Keratinocyte (primary cell): ENCODE measurements around the gene DOK4. TPM values are rescaled to one million over a fixed set of nuclear protein-coding genes. Genes with fewer than 3 reads are reported as not detected.

Experiments
- DNase-seq: peaks from one replicate; pipeline ENCODE4 v3.0.0-alpha.2; 2011; ENCODE audit warnings: low read depth, missing footprints, low spot score
- FAIRE-seq: peaks from 2 replicates; lab custom pipeline; 2011; peaks lifted over from hg19 to GRCh38; lab: Jason Lieb, UNC
- H2AFZ ChIP-seq: 2 replicates; pipeline ENCODE4 v1.6.0; 2012; ENCODE audit warnings: low read length, control low read depth, inconsistent platforms; ENCODE audit not compliant: control insufficient read depth
- H3K27ac ChIP-seq: 2 replicates; pipeline ENCODE4 v1.5.1; 2011; ENCODE audit warnings: low read length; ENCODE audit not compliant: control insufficient read depth, insufficient read depth
- H3K27me3 ChIP-seq: 3 replicates; pipeline ENCODE4 v1.6.0; 2011; ENCODE audit warnings: low read length; ENCODE audit not compliant: control insufficient read depth, insufficient read depth; ENCODE audit errors: extremely low read depth
- H3K36me3 ChIP-seq, 2 experiments: 2 replicates in 1 of 2; 3 replicates in 1 of 2; pipeline ENCODE4 v1.5.1; 2011; ENCODE audit warnings: low read length in 2 of 2, mild to moderate bottlenecking in 1 of 2; ENCODE audit not compliant: control insufficient read depth in 2 of 2, insufficient read depth in 2 of 2; ENCODE audit errors: extremely low read depth in 1 of 2
- H3K4me1 ChIP-seq: 3 replicates; pipeline ENCODE4 v1.5.1; 2011; ENCODE audit warnings: low read length; ENCODE audit not compliant: control insufficient read depth, insufficient read depth; ENCODE audit errors: extremely low read depth
- H3K4me2 ChIP-seq: 3 replicates; pipeline ENCODE4 v1.6.0; 2011; ENCODE audit warnings: low read depth, low read length; ENCODE audit not compliant: control insufficient read depth, insufficient read depth; ENCODE audit errors: extremely low read depth
- H3K4me3 ChIP-seq, 3 experiments: fragments of 200-600 bp in 1 of 3; sonication (generic) in 1 of 3; 2 replicates in 2 of 3; 3 replicates in 1 of 3; pipeline ENCODE4 v1.5.1; 2011 to 2016; ENCODE audit warnings: low read length in 3 of 3, mild to moderate bottlenecking in 3 of 3, control low read depth in 2 of 3, inconsistent platforms in 1 of 3, low read depth in 1 of 3, mixed read lengths in 1 of 3, mixed run types in 1 of 3, moderate library complexity in 1 of 3; ENCODE audit not compliant: control insufficient read depth in 2 of 3, insufficient read depth in 2 of 3; ENCODE audit errors: extremely low read depth in 1 of 3
- H3K79me2 ChIP-seq: 2 replicates; pipeline ENCODE4 v1.6.0; 2012; ENCODE audit warnings: low read length; ENCODE audit not compliant: control insufficient read depth, insufficient read depth
- H3K9ac ChIP-seq: 3 replicates; pipeline ENCODE4 v1.6.0; 2011; ENCODE audit warnings: low read length; ENCODE audit not compliant: control insufficient read depth, insufficient read depth; ENCODE audit errors: extremely low read depth
- H3K9me1 ChIP-seq: 3 replicates; pipeline ENCODE4 v1.6.0; 2011; ENCODE audit warnings: low read length; ENCODE audit not compliant: control insufficient read depth, insufficient read depth; ENCODE audit errors: extremely low read depth
- H3K9me3 ChIP-seq: 2 replicates; pipeline ENCODE4 v1.5.1; 2012; ENCODE audit warnings: low read depth, low read length; ENCODE audit not compliant: control insufficient read depth
- H4K20me1 ChIP-seq: 3 replicates; pipeline ENCODE4 v1.6.0; 2011; ENCODE audit warnings: low read length; ENCODE audit not compliant: control insufficient read depth, insufficient read depth; ENCODE audit errors: extremely low read depth
- EZH2 ChIP-seq: IDR thresholded peaks from one replicate; pipeline ENCODE4 v1.6.1; 2012; ENCODE audit warnings: inconsistent platforms, mild to moderate bottlenecking, low read length, moderate library complexity
- dilution Hi-C: fragments of 300-500 bp; cut with MboI; formaldehyde crosslinking; loops from one replicate; pipeline ENCODE4 v1.7.0; 2020; ENCODE audit warnings: low sequenced_read_pairs; ENCODE audit not compliant: extremely low pct_ligation_motif_present
- polyA plus RNA-seq, 5 experiments: library from polyadenylated mRNA; depleted of rRNA in 3 of 5; stranded (reverse) in 3 of 5; stranded (forward) in 1 of 5; unstranded in 1 of 5; fragments of >200 nt; gene quantifications; 1 replicate in 1 of 5; 2 replicates in 3 of 5; 3 replicates in 1 of 5; pipeline versions ENCODE4 v1.2.1 to v1.2.3, GENCODE V29; 2011 to 2012; ENCODE audit warnings: missing spikeins in 2 of 5, low read depth in 1 of 5, low replicate concordance in 1 of 5
- TF ChIP-seq, protein P1 (sequence below), 3 experiments: IDR thresholded peaks in 1 of 3; conservative IDR thresholded peaks in 1 of 3; optimal IDR thresholded peaks in 1 of 3; 2 replicates in 2 of 3; 3 replicates in 1 of 3; pipeline versions ENCODE3 to v1.5.1; 2011; ENCODE audit warnings: low read length in 3 of 3, mild to moderate bottlenecking in 3 of 3, moderate library complexity in 2 of 3, control low read depth in 1 of 3, inconsistent platforms in 1 of 3; ENCODE audit not compliant: insufficient read depth in 2 of 3; ENCODE audit errors: extremely low read depth in 1 of 3

The DOK4 gene
- polyA plus RNA-seq, 1 donor (not counting 4 experiments of a cell fraction or from before 2014, with no cell fraction given): 17.6 TPM

- no peaks in the 10 kb centered on the region for H3K79me2 ChIP-seq
- no peaks in the 10 kb centered on the region for H3K4me1 ChIP-seq
- H3K9me3 ChIP-seq: no peaks in the 10 kb centered on the region
- no peaks in the 10 kb centered on the region for H4K20me1 ChIP-seq
- no peaks in the 10 kb centered on the region for H3K9me1 ChIP-seq
- DNase-seq: no peak
- no peak overlapping the region for H3K4me3 ChIP-seq
- no peak overlapping the region for H2AFZ ChIP-seq
- H3K9ac ChIP-seq: no peak overlapping the region
- no peaks in the 10 kb centered on the region for H3K27me3 ChIP-seq
- peaks cover 0 to 2% of the 10 kb centered on the region in 2 experiments for H3K36me3 ChIP-seq
- H3K27ac ChIP-seq: no peak overlapping the region
- FAIRE-seq: no peak
- dilution Hi-C loops: no loop called here
- H3K4me2 ChIP-seq: no peak overlapping the region
- TF ChIP-seq, protein P1, sequence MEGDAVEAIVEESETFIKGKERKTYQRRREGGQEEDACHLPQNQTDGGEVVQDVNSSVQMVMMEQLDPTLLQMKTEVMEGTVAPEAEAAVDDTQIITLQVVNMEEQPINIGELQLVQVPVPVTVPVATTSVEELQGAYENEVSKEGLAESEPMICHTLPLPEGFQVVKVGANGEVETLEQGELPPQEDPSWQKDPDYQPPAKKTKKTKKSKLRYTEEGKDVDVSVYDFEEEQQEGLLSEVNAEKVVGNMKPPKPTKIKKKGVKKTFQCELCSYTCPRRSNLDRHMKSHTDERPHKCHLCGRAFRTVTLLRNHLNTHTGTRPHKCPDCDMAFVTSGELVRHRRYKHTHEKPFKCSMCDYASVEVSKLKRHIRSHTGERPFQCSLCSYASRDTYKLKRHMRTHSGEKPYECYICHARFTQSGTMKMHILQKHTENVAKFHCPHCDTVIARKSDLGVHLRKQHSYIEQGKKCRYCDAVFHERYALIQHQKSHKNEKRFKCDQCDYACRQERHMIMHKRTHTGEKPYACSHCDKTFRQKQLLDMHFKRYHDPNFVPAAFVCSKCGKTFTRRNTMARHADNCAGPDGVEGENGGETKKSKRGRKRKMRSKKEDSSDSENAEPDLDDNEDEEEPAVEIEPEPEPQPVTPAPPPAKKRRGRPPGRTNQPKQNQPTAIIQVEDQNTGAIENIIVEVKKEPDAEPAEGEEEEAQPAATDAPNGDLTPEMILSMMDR (optimal IDR thresholded peaks at IDR 0.05 in 1 of 3, IDR thresholded peaks at IDR 0.05 in 1 of 3, conservative IDR thresholded peaks at IDR 0.05 in 1 of 3; ENCODE audit: extremely low read depth in 1 of 3, insufficient read depth in 2 of 3, low read length in 3 of 3): no peak
- TF ChIP-seq EZH2: no peak
These were observed 32.6 kb upstream of the DOK4 start for GRCh38 chr16:57518922-57519321.

DNA sequence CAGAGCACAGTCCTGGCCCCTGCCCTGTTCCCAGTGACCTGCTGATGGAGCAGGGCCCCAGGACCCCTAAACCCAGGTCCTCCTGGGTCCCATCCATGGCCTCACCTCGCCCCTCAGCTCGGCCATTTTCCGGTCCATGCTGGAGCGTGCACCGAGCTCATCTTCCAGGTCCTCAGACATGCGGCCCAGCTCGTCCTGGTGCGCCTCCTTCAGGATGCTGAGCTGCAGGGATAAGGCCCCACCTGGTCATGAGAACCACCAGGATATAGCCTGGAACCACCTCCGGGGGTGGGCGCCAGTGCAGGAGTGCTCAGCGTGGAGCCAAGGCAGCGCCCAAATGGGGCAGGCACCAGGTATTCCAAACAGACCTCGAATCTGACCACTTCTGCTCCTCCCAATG, 32.2 kb upstream of the DOK4 start:
- Histone ChIP-seq H3K27ac (no peak overlapping the region), H3K9ac (no peak overlapping the region), H3K4me2 (no peak overlapping the region), H3K4me3 (no peak overlapping the region), H2AFZ (no peak overlapping the region), H3K4me1 (no peaks in the 10 kb centered on the region), H3K9me1 (no peaks in the 10 kb centered on the region), H3K27me3 (no peaks in the 10 kb centered on the region), H3K79me2 (no peaks in the 10 kb centered on the region), H3K9me3 (no peaks in the 10 kb centered on the region), H4K20me1 (no peaks in the 10 kb centered on the region), H3K36me3 (peaks cover 0 to 2% of the 10 kb centered on the region in 2 experiments)
- FAIRE-seq (no peak), DNase-seq (no peak)
- dilution Hi-C loops: no loop called here
- TF ChIP-seq, protein P1 (optimal IDR thresholded peaks at IDR 0.05 in 1 of 3, IDR thresholded peaks at IDR 0.05 in 1 of 3, conservative IDR thresholded peaks at IDR 0.05 in 1 of 3; ENCODE audit: extremely low read depth in 1 of 3, insufficient read depth in 2 of 3, low read length in 3 of 3): no peak
- no peak for TF ChIP-seq EZH2
